ENCODE measurements around the gene MIER2. TPM values are rescaled to one million over a fixed set of nuclear protein-coding genes. Genes with fewer than 3 reads are reported as not detected.
A peak's percentile ranks its signal among the peaks of the same experiment; 100 is the strongest.

Gene MIER2
- total RNA-seq, 1 donor from 2014 or later, result 39.4 TPM

- DNase-seq (no peak), ATAC-seq (no peak)
- no peaks in the 10 kb centered on the region for H3K36me3 ChIP-seq
- intact Hi-C loops (cut with DNase I), result no loop called here
- TF ChIP-seq CTCF (IDR thresholded peaks at IDR 0.05), result no peak
- no peaks in the 10 kb centered on the region for H3K9me3 ChIP-seq
- H3K27ac ChIP-seq, result no peak overlapping the region
- peaks cover 28% of the 10 kb centered on the region for H3K4me1 ChIP-seq
- H3K4me3 ChIP-seq, result no peak overlapping the region
- H3K27me3 ChIP-seq (ENCODE audit: low read depth), result peaks cover 47% of the 10 kb centered on the region
These were observed 50.2 kb downstream of the MIER2 start for GRCh38 chr19:294341-294945.

- ATAC-seq (no peak), DNase-seq (no peak)
- Histone ChIP-seq H3K27ac (no peak overlapping the region), H3K27me3 (ENCODE audit: low read depth) (peaks cover 47% of the 10 kb centered on the region), H3K4me3 (no peak overlapping the region), H3K36me3 (no peaks in the 10 kb centered on the region), H3K9me3 (no peaks in the 10 kb centered on the region), H3K4me1 (peaks cover 28% of the 10 kb centered on the region)
- intact Hi-C loops (cut with DNase I), result no loop called here
- TF ChIP-seq CTCF (IDR thresholded peaks at IDR 0.05), result no peak
These were observed 51.0 kb downstream of the MIER2 start for GRCh38 chr19:293436-294110.

- no peak overlapping the region for H3K4me3 ChIP-seq
- DNase-seq (no peak), ATAC-seq (no peak)
- peaks cover 47% of the 10 kb centered on the region for H3K27me3 ChIP-seq (ENCODE audit: low read depth)
- H3K4me1 ChIP-seq, result peaks cover 28% of the 10 kb centered on the region
- H3K27ac ChIP-seq, result no peak overlapping the region
- TF ChIP-seq CTCF (IDR thresholded peaks at IDR 0.05), result no peak
- H3K9me3 ChIP-seq, result no peaks in the 10 kb centered on the region
- intact Hi-C loops (cut with DNase I), result no loop called here
- H3K36me3 ChIP-seq, result no peaks in the 10 kb centered on the region
These were observed 51.6 kb downstream of the MIER2 start for GRCh38 chr19:292951-293350.

- no peak for TF ChIP-seq CTCF (IDR thresholded peaks at IDR 0.05)
- no peaks in the 10 kb centered on the region for H3K36me3 ChIP-seq
- peaks cover 28% of the 10 kb centered on the region for H3K4me1 ChIP-seq
- DNase-seq, result no peak
- H3K9me3 ChIP-seq, result no peaks in the 10 kb centered on the region
- H3K27me3 ChIP-seq (ENCODE audit: low read depth), result peaks cover 47% of the 10 kb centered on the region
- ATAC-seq, result no peak
- H3K27ac ChIP-seq, result no peak overlapping the region
- intact Hi-C loops (cut with DNase I), result no loop called here
- H3K4me3 ChIP-seq, result no peak overlapping the region
These were observed 52.2 kb downstream of the MIER2 start for GRCh38 chr19:292281-292884.

- Histone ChIP-seq H3K36me3 (no peaks in the 10 kb centered on the region), H3K27me3 (ENCODE audit: low read depth) (peaks cover 47% of the 10 kb centered on the region), H3K27ac (no peak overlapping the region), H3K9me3 (no peaks in the 10 kb centered on the region), H3K4me3 (peak overlapping the region; percentile 23), H3K4me1 (peaks cover 28% of the 10 kb centered on the region)
- intact Hi-C loops (cut with DNase I), result no loop called here
- ATAC-seq, result no peak
- no peak for TF ChIP-seq CTCF (IDR thresholded peaks at IDR 0.05)
- no peak for DNase-seq
These were observed 52.9 kb downstream of the MIER2 start for GRCh38 chr19:291561-292280.

All from lower lobe of right lung (tissue), 2 donors.